Tibial nerve (tissue), 3 donors: Measurements from ENCODE around the gene POLA1.

Source experiments
- CTCF ChIP-seq, 5 experiments: fragments of 200-600 bp in 3 of 5; fragments of 450-650 bp in 2 of 5; sonication (generic) in 3 of 5; IDR thresholded peaks; one replicate each; pipeline ENCODE4 v1.5.1; 2016 to 2019; ENCODE audit warnings: antibody characterized with exemption in 5 of 5, mild to moderate bottlenecking in 3 of 5, moderate library complexity in 2 of 5
- POLR2A ChIP-seq, 2 donors: fragments of 450-650 bp; IDR thresholded peaks; one replicate each; pipeline ENCODE4 v1.6.1; 2017; ENCODE audit warnings: antibody characterized with exemption in 2 of 2, mild to moderate bottlenecking in 2 of 2, moderate library complexity in 2 of 2

- TF ChIP-seq POLR2A (IDR thresholded peaks at IDR 0.05) (no peak), CTCF (IDR thresholded peaks at IDR 0.05) (no peak)
These were observed 227.1 kb downstream of the POLA1 start for GRCh38 chrX:24920769-24921168.
